HFF-Myc (cell line): Measurements from ENCODE around the gene SLC35F6.

ENCODE experiments used
- DNase-seq: peaks from one replicate; pipeline ENCODE4 v3.0.0-alpha.2; 2011; ENCODE audit warnings: low read depth; ENCODE audit errors: extremely low read depth
- H3K4me3 ChIP-seq: replicated peaks from 2 replicates; pipeline ENCODE4 v1.5.1; 2011; ENCODE audit warnings: low read depth, mild to moderate bottlenecking, control low read depth, low read length
- CTCF ChIP-seq: IDR thresholded peaks from 2 replicates; pipeline ENCODE4 v1.5.1; 2012; ENCODE audit warnings: mild to moderate bottlenecking, low read depth, low read length, control low read depth; ENCODE audit errors: missing control alignments

Gene SLC35F6

GRCh38 chr2:26772064-26773001 is 8.2 kb downstream of the SLC35F6 start:
- H3K4me3 ChIP-seq: no peak overlapping the region

GRCh38 chr2:26776195-26776800 is 12.2 kb downstream of the SLC35F6 start:
- no peak for DNase-seq
- no peak for TF ChIP-seq CTCF
- H3K4me3 ChIP-seq: no peak overlapping the region

More at GRCh38 chr2:26772064-26773001, 8.2 kb downstream of the SLC35F6 start:
- TF ChIP-seq CTCF: no peak
- no peak for DNase-seq

- TF ChIP-seq CTCF: no peak
- H3K4me3 ChIP-seq: no peak overlapping the region
- DNase-seq: no peak
Observed at GRCh38 chr2:26778098-26778497, 14.0 kb downstream of the SLC35F6 start.

- no peak for DNase-seq
- no peak overlapping the region for H3K4me3 ChIP-seq
- no peak for TF ChIP-seq CTCF
Observed at GRCh38 chr2:26778507-26778906, 14.4 kb downstream of the SLC35F6 start.

- DNase-seq: no peak
- H3K4me3 ChIP-seq: no peak overlapping the region
- TF ChIP-seq CTCF: no peak
Observed at GRCh38 chr2:26780203-26780760, 16.2 kb downstream of the SLC35F6 start.

- DNase-seq: no peak
- no peak overlapping the region for H3K4me3 ChIP-seq
- TF ChIP-seq CTCF: no peak
Observed at GRCh38 chr2:26782876-26783704, 19.0 kb downstream of the SLC35F6 start.
